ENCODE data around the gene ZNF512. TPM values are rescaled to one million over a fixed set of nuclear protein-coding genes. Genes with fewer than 3 reads are reported as not detected.

ZNF512 gene
- total and polyA plus RNA-seq, 2 of the 13 experiments (the other 11 are each of a cell fraction or from before 2014, with no cell fraction given): 29.8 to 31.0 TPM

- TF ChIP-seq, protein P1, sequence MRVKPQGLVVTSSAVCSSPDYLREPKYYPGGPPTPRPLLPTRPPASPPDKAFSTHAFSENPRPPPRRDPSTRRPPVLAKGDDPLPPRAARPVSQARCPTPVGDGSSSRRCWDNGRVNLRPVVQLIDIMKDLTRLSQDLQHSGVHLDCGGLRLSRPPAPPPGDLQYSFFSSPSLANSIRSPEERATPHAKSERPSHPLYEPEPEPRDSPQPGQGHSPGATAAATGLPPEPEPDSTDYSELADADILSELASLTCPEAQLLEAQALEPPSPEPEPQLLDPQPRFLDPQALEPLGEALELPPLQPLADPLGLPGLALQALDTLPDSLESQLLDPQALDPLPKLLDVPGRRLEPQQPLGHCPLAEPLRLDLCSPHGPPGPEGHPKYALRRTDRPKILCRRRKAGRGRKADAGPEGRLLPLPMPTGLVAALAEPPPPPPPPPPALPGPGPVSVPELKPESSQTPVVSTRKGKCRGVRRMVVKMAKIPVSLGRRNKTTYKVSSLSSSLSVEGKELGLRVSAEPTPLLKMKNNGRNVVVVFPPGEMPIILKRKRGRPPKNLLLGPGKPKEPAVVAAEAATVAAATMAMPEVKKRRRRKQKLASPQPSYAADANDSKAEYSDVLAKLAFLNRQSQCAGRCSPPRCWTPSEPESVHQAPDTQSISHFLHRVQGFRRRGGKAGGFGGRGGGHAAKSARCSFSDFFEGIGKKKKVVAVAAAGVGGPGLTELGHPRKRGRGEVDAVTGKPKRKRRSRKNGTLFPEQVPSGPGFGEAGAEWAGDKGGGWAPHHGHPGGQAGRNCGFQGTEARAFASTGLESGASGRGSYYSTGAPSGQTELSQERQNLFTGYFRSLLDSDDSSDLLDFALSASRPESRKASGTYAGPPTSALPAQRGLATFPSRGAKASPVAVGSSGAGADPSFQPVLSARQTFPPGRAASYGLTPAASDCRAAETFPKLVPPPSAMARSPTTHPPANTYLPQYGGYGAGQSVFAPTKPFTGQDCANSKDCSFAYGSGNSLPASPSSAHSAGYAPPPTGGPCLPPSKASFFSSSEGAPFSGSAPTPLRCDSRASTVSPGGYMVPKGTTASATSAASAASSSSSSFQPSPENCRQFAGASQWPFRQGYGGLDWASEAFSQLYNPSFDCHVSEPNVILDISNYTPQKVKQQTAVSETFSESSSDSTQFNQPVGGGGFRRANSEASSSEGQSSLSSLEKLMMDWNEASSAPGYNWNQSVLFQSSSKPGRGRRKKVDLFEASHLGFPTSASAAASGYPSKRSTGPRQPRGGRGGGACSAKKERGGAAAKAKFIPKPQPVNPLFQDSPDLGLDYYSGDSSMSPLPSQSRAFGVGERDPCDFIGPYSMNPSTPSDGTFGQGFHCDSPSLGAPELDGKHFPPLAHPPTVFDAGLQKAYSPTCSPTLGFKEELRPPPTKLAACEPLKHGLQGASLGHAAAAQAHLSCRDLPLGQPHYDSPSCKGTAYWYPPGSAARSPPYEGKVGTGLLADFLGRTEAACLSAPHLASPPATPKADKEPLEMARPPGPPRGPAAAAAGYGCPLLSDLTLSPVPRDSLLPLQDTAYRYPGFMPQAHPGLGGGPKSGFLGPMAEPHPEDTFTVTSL (CRISPR knock-in tag; IDR thresholded peaks at IDR 0.05; ENCODE audit: borderline replicate concordance): 0 out of 2 replicates have a peak, but pooled peaks have one; percentile 27
- no peak for TF ChIP-seq ZSCAN5A (CRISPR knock-in tag; IDR thresholded peaks at IDR 0.05; ENCODE audit: borderline replicate concordance)
- TF ChIP-seq ZNF24 (IDR thresholded peaks at IDR 0.05): no peak
- TF ChIP-seq TGIF2 (CRISPR knock-in tag; IDR thresholded peaks at IDR 0.05): 0 out of 2 replicates have a peak, but pooled peaks have one; percentile 9
- 0 out of 2 replicates have a peak, but pooled peaks have one; percentile 79 for TF ChIP-seq ZNF572 (CRISPR knock-in tag; IDR thresholded peaks at IDR 0.05)
- TF ChIP-seq, protein P2, sequence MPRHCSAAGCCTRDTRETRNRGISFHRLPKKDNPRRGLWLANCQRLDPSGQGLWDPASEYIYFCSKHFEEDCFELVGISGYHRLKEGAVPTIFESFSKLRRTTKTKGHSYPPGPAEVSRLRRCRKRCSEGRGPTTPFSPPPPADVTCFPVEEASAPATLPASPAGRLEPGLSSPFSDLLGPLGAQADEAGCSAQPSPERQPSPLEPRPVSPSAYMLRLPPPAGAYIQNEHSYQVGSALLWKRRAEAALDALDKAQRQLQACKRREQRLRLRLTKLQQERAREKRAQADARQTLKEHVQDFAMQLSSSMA (CRISPR knock-in tag; IDR thresholded peaks at IDR 0.05): peak; percentile 76; the same call in 1 of the 2 replicates
- TF ChIP-seq ZFP41 (CRISPR knock-in tag; IDR thresholded peaks at IDR 0.05; ENCODE audit: borderline replicate concordance): no peak
- TF ChIP-seq, protein P3, sequence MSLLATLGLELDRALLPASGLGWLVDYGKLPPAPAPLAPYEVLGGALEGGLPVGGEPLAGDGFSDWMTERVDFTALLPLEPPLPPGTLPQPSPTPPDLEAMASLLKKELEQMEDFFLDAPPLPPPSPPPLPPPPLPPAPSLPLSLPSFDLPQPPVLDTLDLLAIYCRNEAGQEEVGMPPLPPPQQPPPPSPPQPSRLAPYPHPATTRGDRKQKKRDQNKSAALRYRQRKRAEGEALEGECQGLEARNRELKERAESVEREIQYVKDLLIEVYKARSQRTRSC (CRISPR knock-in tag; IDR thresholded peaks at IDR 0.05; ENCODE audit: low read depth): no peak
- peak; percentile 7; the same call in 1 of the 2 replicates for TF ChIP-seq SETDB1 (CRISPR knock-in tag; IDR thresholded peaks at IDR 0.05; ENCODE audit: borderline replicate concordance)
- 0 out of 2 replicates have a peak, but pooled peaks have one; percentile 2 for TF ChIP-seq NFIB (CRISPR knock-in tag; IDR thresholded peaks at IDR 0.05; ENCODE audit: borderline replicate concordance)
- no peak for TF ChIP-seq ZFY (CRISPR knock-in tag; IDR thresholded peaks at IDR 0.05)
- 0 out of 2 replicates have a peak, but pooled peaks have one; percentile 77 for TF ChIP-seq ZFP82 (CRISPR knock-in tag; IDR thresholded peaks at IDR 0.05; ENCODE audit: borderline replicate concordance)
- TF ChIP-seq ZNF790 (CRISPR knock-in tag; IDR thresholded peaks at IDR 0.05; ENCODE audit: borderline replicate concordance): no peak
- TF ChIP-seq ARHGAP35 (CRISPR knock-in tag; IDR thresholded peaks at IDR 0.05; ENCODE audit: borderline replicate concordance): peak; percentile 8; the same call in 1 of the 2 replicates
- no peak for TF ChIP-seq PAF1 (CRISPR knock-in tag; IDR thresholded peaks at IDR 0.05)
- no peak for TF ChIP-seq ZNF124 (CRISPR knock-in tag; IDR thresholded peaks at IDR 0.05)
- 0 out of 2 replicates have a peak, but pooled peaks have one; percentile 39 for TF ChIP-seq ZNF839 (CRISPR knock-in tag; IDR thresholded peaks at IDR 0.05; ENCODE audit: borderline replicate concordance)
- TF ChIP-seq CHD4 (IDR thresholded peaks at IDR 0.05; ENCODE audit: borderline replicate concordance, low read length): peak; percentile 61; the same call in 1 of the 2 replicates
Observed at GRCh38 chr2:27582129-27582694, 630 bp upstream of the ZNF512 start (continued).
